Effector memory CD4-positive, alpha-beta T cell (primary cell): ENCODE results near the gene SMIM41.

Experiments
- DNase-seq, 3 donors: peaks; one replicate each; pipeline ENCODE4 v3.0.0-alpha.2; 2020
- H3K27ac ChIP-seq: 2 replicates; pipeline ENCODE4 v1.7.0; 2013; ENCODE audit warnings: mild to moderate bottlenecking, low read length, moderate library complexity; ENCODE audit not compliant: insufficient read depth, poor library complexity, severe bottlenecking
- H3K27me3 ChIP-seq: replicated peaks from 2 replicates; pipeline ENCODE4 v1.7.0; 2013; ENCODE audit warnings: mild to moderate bottlenecking, low read length; ENCODE audit not compliant: insufficient read depth, control insufficient read depth, poor library complexity, severe bottlenecking
- H3K36me3 ChIP-seq: 2 replicates; pipeline ENCODE4 v1.7.0; 2013; ENCODE audit warnings: mild to moderate bottlenecking, low read length, moderate library complexity; ENCODE audit not compliant: control insufficient read depth, insufficient read depth
- H3K4me1 ChIP-seq: 2 replicates; pipeline ENCODE4 v1.7.0; 2013; ENCODE audit warnings: low read length, mild to moderate bottlenecking; ENCODE audit not compliant: control insufficient read depth, insufficient read depth, poor library complexity, severe bottlenecking
- H3K4me3 ChIP-seq: 2 replicates; pipeline ENCODE4 v1.7.0; 2013; ENCODE audit warnings: low read length, low read depth, mild to moderate bottlenecking; ENCODE audit not compliant: insufficient read depth, poor library complexity, severe bottlenecking
- H3K9me3 ChIP-seq: 2 replicates; pipeline ENCODE4 v1.7.0; 2013; ENCODE audit warnings: mild to moderate bottlenecking, low read length, moderate library complexity; ENCODE audit not compliant: control insufficient read depth

The SMIM41 gene

GRCh38 chr12:52139147-52139546 lies 59.6 kb downstream of the SMIM41 start:
- Histone ChIP-seq H3K27ac (no peak overlapping the region), H3K27me3 (no peaks in the 10 kb centered on the region), H3K4me3 (no peak overlapping the region), H3K4me1 (no peaks in the 10 kb centered on the region), H3K36me3 (no peaks in the 10 kb centered on the region), H3K9me3 (no peaks in the 10 kb centered on the region)
- no peak for DNase-seq

GRCh38 chr12:52139579-52140062 lies 60.1 kb downstream of the SMIM41 start:
- Histone ChIP-seq H3K4me1 (no peaks in the 10 kb centered on the region), H3K9me3 (no peaks in the 10 kb centered on the region), H3K36me3 (no peaks in the 10 kb centered on the region), H3K27ac (no peak overlapping the region), H3K27me3 (no peaks in the 10 kb centered on the region), H3K4me3 (no peak overlapping the region)
- DNase-seq: no peak

GRCh38 chr12:52141306-52141705 lies 61.8 kb downstream of the SMIM41 start:
- H3K4me1 ChIP-seq: no peaks in the 10 kb centered on the region
- H3K27me3 ChIP-seq: no peaks in the 10 kb centered on the region
- no peak overlapping the region for H3K27ac ChIP-seq
- H3K36me3 ChIP-seq: no peaks in the 10 kb centered on the region
- H3K9me3 ChIP-seq: no peaks in the 10 kb centered on the region
- DNase-seq: no peak
- no peak overlapping the region for H3K4me3 ChIP-seq

GRCh38 chr12:52141875-52142274 lies 62.4 kb downstream of the SMIM41 start:
- Histone ChIP-seq H3K27me3 (no peaks in the 10 kb centered on the region), H3K9me3 (no peaks in the 10 kb centered on the region), H3K27ac (no peak overlapping the region), H3K36me3 (no peaks in the 10 kb centered on the region), H3K4me1 (no peaks in the 10 kb centered on the region), H3K4me3 (no peak overlapping the region)
- DNase-seq: no peak

- no peaks in the 10 kb centered on the region for H3K9me3 ChIP-seq
- H3K4me1 ChIP-seq: no peaks in the 10 kb centered on the region
- H3K27me3 ChIP-seq: no peaks in the 10 kb centered on the region
- H3K4me3 ChIP-seq: no peak overlapping the region
- no peak overlapping the region for H3K27ac ChIP-seq
- DNase-seq: no peak
- H3K36me3 ChIP-seq: no peaks in the 10 kb centered on the region
Observed at GRCh38 chr12:52142431-52142830, 62.9 kb downstream of the SMIM41 start.

- no peaks in the 10 kb centered on the region for H3K27me3 ChIP-seq
- no peaks in the 10 kb centered on the region for H3K36me3 ChIP-seq
- H3K4me1 ChIP-seq: no peaks in the 10 kb centered on the region
- DNase-seq: no peak
- H3K4me3 ChIP-seq: no peak overlapping the region
- no peaks in the 10 kb centered on the region for H3K9me3 ChIP-seq
- H3K27ac ChIP-seq: no peak overlapping the region
Observed at GRCh38 chr12:52144512-52145227, 65.2 kb downstream of the SMIM41 start.

- Histone ChIP-seq H3K4me1 (no peaks in the 10 kb centered on the region), H3K4me3 (no peak overlapping the region), H3K27ac (no peak overlapping the region), H3K9me3 (no peaks in the 10 kb centered on the region), H3K36me3 (no peaks in the 10 kb centered on the region), H3K27me3 (no peaks in the 10 kb centered on the region)
- no peak for DNase-seq
Observed at GRCh38 chr12:52145228-52146088, 66.0 kb downstream of the SMIM41 start.

- H3K4me3 ChIP-seq: no peak overlapping the region
- no peaks in the 10 kb centered on the region for H3K9me3 ChIP-seq
- no peak for DNase-seq
- H3K27me3 ChIP-seq: no peaks in the 10 kb centered on the region
- no peaks in the 10 kb centered on the region for H3K4me1 ChIP-seq
- H3K27ac ChIP-seq: no peak overlapping the region
- H3K36me3 ChIP-seq: no peaks in the 10 kb centered on the region
Observed at GRCh38 chr12:52146089-52146821, 66.8 kb downstream of the SMIM41 start.

GRCh38 chr12:52146822-52147366 lies 67.4 kb downstream of the SMIM41 start:
- no peak overlapping the region for H3K27ac ChIP-seq
- H3K36me3 ChIP-seq: no peaks in the 10 kb centered on the region
- H3K4me1 ChIP-seq: peaks cover 2% of the 10 kb centered on the region
- no peaks in the 10 kb centered on the region for H3K27me3 ChIP-seq
- H3K9me3 ChIP-seq: no peaks in the 10 kb centered on the region
- H3K4me3 ChIP-seq: no peak overlapping the region
- DNase-seq: no peak
